ENCODE measurements around the gene ZNF132.
"Not testable (repeated sequence)": the region's sequence is repeated elsewhere in the genome, so short reads cannot be mapped to it uniquely, and the experiment has no call there.

The ZNF132 gene

DNA sequence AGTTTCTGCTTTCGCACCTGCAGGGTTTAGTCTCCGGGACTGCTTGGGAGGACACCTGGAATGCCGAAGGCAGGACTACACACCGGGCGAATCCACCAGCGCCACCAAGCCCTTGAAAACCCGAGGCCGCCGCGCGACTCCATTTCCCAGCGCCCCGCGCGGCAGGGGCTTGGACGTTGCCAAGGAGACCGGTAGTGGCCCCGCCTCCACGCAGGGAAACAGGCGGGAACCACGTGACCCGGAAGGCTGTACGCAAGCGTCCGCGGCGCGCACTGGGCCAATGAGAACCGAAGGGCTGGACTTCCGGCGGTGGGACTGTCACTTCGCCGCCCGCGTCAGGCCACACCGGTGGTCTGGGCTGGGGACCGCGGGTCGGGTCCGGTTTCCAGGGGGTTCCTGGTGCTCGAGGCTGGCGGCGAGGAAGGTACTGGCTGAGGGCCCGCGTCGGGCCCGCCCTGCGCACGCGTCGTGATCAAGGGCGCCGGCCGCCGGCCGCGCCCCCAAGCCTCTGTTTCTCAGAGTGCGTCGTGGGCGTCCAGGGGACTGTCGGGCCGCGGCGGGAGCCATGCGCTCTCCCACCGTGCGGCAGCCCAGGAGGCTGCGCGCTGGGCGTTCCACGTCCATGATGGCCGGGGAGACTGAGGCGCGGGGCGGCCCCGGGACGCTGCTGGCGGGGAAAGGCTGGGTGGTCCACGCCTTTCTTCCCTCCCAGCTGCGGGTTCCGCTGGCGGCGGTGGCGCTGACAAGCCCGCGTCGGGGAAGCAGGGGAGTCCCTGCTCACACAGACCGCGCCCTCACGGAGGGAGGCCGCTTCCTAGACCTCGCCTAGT lies 27.0 kb upstream of the ZNF132 start, which contains the start of gene ZNF324:
Gene ZNF324 (plus strand): TSS at position 321 of the 830 bp plus-strand sequence. CDS start 2,106 bp downstream, outside the sequence.
- peak; percentile 99 for DNase-seq (ENCODE audit: low spot score)

DNA sequence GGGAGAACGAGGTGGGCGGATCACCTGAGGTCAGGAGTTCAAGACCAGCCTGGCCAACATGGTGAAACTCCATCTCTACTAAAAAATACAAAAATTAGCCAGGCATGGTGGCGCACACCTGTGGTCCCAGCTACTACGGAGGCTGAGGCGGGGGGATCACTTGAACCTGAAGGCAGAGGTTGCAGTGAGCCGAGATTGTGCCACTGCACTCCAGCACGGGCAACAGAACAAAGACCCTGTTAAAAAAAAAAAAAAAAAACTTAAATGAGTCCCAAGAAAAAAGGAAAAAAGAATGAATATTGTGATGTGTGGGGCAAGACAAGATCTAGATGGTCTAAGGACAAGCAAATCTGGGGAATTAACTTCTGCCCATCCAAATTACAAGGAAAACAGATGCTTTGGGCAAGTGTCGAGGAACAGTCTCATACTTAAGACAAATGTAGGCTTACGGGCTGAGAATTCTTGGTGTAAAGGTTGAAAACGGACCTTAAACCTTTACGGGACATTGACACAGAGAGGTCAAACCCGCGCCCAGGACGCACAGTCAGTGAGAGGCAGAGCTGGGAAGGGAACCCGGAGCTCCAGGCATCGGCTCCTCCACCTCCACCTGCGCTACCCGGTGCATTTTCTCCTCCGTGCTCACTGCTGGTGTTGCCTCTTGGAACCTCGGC lies 26.3 kb upstream of the ZNF132 start:
- no peak for DNase-seq (ENCODE audit: low spot score)

DNA sequence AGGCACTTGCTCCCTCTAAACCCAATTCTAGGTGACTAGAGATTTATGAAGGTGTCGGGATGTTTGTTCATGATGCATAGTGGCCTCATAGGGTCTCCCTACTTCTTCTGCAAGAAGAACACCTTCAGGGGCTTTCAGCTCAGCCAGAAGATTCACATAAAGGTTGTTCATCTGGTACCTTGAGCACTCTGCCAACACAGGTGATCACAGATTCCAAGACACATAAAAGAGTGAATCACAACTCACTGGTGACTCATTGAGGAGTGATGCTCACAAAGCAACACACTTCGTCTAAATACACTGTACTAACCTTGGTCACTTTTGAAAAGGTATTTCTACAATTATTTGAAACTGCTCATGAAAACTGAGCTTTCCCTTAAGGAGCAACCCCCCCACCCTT lies 20.1 kb upstream of the ZNF132 start:
- DNase-seq (ENCODE audit: low spot score), result no peak

DNA sequence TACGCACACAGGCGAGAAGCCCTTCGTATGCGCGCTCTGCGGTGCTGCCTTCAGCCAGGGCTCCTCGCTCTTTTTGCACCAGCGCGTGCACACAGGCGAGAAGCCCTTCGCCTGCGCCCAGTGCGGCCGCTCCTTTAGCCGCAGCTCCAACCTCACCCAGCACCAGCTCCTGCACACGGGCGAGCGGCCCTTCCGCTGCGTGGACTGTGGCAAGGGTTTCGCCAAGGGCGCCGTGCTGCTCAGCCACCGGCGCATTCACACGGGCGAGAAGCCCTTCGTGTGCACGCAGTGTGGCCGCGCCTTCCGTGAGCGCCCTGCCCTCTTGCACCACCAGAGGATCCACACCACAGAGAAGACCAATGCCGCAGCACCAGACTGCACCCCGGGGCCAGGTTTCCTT lies 16.2 kb upstream of the ZNF132 start:
- DNase-seq (ENCODE audit: low spot score), result no peak

DNA sequence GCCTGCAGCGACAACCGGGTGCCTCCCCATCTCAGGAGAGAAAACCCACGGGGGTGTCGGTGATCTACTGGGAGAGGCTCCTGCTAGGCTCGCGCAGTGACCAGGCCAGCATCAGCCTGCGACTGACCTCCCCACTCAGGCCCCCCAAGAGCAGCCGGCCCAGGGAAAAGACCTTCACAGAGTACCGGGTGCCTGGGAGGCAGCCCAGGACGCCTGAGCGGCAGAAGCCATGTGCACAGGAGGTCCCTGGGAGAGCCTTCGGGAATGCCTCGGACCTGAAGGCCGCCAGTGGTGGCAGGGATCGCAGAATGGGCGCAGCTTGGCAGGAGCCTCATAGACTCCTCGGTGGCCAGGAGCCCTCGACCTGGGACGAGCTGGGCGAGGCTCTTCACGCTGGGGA lies 15.4 kb upstream of the ZNF132 start:
- DNase-seq (ENCODE audit: low spot score), result no peak

DNA sequence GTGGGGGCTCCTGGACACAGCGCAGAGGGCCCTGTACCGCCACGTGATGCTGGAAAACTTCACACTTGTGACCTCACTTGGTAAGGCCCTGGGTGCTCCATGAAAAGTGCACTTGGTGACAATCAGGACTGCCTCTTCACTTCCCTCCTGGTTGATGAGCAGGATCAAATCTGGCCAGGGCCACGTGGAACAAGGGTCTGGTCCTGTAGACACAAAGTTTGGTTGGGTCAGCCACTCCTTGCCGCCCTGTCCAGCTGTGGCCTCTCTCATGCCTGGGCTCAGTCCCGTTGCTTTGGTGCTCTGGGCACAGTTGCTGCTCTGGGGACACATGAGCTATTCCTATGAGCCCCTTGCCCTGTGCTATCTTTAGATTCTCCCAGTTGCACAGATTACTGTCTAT lies 13.8 kb upstream of the ZNF132 start:
- no peak for DNase-seq (ENCODE audit: low spot score)

DNA sequence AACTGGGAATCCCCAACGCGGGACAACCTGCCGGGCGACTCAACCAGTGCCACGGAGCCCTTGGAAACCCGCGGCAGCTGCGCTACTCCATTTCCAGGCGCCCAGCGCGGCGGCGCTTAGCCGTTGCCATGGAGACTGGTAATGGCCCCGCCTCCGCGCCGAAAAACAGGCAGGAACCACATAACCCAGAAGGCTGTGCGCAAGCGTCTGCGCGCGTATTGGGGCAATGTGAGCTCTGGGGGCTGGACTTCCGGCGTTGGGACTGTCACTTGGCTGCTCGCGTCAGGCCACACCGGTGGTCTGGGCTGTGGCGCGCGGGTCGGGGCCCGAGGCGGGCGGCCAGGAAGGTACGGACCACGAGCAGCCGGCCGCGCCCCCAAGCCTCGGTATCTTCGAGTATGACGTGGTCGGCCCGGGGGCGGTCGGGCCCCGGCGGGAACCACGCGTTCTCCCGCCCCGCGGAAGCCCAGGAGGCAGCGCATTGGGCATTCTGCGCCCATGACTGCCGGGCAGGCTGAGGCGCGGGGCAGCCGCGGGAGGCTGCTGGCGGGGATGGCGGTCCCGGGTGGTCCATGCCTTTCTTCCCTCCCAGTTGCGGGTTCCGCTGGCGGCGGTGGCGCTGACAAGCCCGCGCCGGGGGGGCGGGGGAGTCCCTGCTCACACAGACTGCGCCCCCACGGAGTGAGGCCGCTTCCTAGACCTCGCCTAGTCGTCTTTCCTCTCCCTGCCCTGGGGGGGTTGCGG lies 11.6 kb upstream of the ZNF132 start, which contains the start of gene ZNF324B:
Gene ZNF324B (plus strand): TSS at position 265 of the 744 bp plus-strand sequence. CDS start 2,080 bp downstream, outside the sequence.
- DNase-seq (ENCODE audit: low spot score), result peak; percentile 99

DNA sequence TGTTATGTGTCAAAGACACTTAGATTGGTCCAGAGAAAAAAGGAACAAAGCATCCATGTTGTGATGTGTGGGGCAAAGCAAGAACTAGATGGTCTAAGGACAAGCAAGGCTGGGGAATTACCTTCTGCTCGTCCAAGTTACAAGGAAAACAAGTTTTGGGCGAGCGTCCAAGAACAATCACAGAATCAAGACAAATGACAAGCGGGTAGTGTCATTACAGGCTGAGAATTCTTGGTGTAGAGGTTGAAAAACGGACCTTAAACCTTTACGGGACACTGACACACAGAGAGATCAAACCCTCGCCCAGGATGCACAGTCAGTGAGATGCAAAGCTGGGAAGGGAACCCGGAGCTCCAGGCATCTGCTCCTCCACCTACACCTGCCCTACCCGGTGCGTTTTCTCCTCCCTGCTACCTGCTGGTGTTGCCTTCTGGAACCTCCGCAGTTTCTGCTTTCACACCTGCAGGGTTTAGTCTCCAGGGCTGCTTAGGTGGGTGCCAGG lies 11.0 kb upstream of the ZNF132 start:
- no peak for DNase-seq (ENCODE audit: low spot score)

DNA sequence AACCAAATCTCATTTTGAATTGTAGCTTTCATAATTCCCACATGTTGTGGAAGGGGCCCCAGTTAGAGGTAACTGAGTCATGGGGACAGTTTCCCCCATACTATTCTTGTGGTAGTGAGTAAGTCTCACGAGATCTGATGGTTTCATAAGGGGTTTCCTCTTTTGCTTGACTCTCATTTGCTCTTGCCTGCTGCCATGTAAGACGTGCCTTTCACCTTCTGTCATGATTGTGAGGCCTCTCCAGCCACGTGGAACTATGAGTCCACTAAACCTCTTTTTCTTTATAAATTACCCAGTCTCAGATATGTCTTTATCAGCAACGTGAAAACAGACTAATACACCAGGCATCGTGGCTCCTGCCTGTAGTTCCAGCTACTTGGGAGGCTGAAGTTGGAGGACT lies 10.0 kb upstream of the ZNF132 start:
- DNase-seq (ENCODE audit: low spot score), result not testable (repeated sequence)

DNA sequence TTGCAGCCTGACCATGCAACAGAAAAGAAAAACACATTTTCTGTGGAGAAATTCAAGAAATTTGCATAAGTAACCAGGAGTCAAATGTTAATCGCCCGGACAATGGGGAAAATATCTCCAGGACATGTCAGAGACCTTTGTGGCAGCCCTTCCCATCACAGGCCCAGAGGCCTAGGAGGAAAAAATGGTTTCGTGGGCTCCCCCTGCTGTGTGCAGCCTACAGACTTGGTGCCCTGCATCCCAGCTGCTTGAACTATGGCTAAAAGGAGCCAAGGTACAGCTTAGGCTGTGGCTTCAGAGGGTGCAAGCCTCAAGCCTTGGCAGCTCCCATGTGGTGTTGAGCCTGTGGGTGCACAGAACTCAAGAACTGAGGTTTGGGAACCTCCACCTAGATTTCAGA lies 8.9 kb upstream of the ZNF132 start:
- DNase-seq (ENCODE audit: low spot score), result not testable (repeated sequence)

DNA sequence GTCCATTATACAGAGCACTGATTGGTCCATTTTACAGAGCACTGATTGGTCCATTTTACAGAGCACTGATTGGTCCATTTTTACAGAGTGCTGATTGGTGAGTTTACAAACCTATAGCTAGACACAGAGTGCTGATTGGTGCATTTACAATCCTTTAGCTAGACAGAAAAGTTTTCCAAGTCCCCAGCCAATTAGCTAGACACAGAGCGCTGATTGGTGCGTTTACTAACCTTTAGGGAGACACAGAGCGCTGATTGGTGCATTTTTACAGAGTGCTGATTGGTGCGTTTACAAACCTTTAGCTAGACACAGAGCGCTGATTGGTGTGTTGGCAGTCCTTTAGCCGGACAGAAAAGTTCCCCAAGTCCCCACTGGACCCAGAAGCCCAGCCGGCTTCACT lies 3.0 kb upstream of the ZNF132 start:
- DNase-seq (ENCODE audit: low spot score), result not testable (repeated sequence)

DNA sequence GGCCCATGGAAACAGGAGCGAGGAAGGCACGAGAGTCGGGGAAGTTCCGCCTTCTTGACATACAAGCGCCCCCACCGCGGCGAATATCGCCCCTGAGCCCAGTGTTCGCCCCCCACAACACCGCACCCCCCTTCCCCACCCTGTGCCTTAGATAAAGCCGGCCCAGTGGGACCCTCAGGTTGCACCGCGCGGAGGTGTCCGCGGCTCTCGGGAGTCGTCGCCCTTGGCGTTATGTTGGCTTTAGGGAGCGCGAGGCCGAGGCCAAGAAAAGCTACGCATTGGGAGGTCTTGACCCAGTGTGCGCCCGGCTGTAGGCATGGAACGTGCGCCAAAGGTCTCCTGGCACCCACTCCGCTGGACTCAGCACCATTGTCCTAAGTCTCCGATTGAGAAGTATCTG lies 603 bp upstream of the ZNF132 start:
- no peak for DNase-seq (ENCODE audit: low spot score)

DNA sequence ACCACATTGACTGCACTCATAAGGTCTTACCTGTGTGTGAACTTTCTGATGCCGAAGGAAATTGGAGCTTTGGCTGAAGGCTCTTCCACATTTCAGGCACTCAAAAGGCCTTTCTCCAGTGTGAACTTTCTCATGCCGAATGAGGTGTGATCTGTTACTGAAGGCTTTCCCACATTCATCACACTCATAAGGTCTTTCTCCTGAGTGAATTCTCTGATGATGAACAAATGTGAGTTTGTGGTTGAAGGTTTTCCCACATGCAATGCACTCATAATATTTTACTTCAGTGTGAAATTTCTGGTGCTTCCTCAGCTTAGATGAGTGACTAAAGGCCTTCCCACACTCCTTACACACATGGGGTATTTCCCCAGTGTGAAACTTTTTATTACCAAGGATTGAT lies 5.7 kb downstream of the ZNF132 start:
- no peak for DNase-seq (ENCODE audit: low spot score)

DNA sequence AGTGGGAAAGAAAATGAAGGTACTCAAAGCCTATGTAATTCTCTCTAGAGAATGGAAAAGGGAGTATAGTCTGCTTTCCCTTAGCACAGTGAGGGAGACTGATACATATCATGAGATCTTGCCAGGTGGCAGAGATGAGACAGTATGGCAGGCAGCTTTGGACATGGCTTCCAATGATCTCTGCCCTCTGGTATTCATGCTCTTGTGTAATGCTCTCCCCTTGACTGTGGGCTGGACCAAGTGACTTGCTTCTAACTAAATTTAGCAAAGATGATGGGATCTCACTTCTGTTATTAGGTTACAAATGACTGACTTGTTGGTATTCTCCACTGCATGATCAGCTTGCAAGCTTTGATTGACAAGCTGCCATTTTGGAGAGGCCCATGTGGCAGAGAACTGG lies 10.2 kb downstream of the ZNF132 start:
- no peak for DNase-seq (ENCODE audit: low spot score)

DNA sequence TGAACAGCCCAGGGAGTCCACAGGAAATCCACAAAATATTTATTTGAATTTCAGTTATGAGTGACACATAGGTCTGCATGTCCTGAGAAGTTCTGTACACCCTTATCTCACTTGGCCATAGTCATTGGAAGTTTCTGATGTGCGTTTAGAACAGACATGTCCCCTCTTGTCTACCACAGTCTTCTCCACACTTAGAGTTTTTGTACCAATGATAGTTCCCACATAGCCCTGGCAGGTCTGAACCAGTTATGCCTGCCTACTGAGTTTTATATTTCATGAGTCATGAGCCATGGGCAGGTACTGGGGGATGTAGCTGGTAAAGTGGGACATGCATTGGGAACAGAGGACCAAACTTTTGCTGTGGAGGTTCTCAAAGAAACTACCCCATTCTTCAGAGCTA lies 11.3 kb downstream of the ZNF132 start:
- DNase-seq (ENCODE audit: low spot score), result no peak

DNA sequence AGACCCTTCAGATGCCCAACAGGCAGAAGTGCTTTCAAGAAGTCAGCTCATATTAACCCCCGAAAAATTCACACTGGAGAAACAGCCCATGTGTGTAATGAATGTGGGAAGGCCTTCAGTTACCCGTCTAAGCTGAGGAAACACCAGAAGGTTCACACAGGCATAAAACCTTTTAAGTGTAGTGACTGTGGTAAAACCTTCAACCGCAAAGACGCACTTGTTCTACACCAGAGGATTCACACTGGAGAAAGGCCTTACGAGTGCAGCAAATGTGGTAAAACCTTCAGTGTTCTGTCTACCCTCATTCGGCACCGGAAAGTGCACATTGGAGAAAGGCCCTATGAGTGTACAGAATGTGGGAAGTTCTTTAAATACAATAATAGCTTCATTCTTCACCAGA lies 22.9 kb downstream of the ZNF132 start:
- DNase-seq (ENCODE audit: low spot score), result no peak

DNA sequence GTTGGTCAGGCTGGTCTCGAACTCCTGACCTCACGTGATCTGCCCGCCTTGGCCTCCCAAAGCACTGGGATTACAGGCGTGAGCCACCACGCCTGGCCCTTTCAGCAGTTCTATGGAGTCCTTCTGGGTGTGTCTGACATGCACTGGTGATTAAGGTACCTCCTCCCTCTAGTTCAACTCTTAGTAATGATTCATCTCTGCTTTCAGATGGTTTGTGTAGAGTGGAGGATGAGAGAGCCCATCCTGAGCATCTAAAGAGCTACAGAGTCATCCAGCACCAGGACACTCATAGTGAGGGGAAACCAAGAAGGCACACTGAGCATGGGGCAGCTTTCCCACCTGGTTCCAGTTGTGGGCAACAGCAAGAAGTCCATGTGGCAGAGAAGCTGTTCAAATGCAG lies 23.3 kb downstream of the ZNF132 start:
- DNase-seq (ENCODE audit: low spot score), result no peak

DNA sequence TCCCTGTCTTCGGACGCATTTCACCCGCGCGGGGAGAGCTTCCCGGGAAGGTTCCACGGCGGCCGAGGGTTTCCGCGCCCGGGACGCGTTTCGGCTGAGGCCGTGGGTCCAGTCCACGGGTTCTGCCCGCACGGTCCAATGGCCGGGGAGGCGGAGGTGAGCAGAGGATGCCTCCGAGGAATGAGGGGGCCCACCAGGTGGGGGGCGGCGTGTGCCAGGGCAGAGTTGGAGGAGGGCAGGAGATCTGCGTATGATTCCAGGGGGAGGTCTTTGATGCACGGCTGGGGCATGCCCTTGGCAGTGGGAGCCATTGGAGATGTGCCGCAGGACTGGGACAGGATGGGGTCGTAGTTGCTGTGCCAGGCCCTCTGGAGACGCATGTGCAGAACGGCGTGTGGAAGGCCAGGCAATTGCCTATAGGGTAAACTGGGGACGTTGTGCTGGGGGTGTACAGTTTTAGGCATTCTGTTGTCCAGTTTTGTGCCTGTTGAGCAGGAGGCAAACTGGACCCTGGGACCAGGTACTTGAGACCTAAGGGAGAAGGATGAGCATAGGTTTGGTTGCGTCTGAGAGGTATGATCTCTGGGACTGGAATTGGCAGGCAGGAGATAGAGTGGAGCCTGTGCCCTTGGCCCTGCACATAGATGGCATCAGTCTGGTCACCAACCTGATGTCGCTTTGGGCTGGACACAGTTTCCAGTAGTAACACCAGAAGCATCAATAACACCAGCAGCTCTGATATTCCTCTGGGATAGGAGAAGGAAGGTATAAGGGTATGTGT lies 30.8 kb downstream of the ZNF132 start:
- DNase-seq (ENCODE audit: low spot score), result peak; percentile 55

DNA sequence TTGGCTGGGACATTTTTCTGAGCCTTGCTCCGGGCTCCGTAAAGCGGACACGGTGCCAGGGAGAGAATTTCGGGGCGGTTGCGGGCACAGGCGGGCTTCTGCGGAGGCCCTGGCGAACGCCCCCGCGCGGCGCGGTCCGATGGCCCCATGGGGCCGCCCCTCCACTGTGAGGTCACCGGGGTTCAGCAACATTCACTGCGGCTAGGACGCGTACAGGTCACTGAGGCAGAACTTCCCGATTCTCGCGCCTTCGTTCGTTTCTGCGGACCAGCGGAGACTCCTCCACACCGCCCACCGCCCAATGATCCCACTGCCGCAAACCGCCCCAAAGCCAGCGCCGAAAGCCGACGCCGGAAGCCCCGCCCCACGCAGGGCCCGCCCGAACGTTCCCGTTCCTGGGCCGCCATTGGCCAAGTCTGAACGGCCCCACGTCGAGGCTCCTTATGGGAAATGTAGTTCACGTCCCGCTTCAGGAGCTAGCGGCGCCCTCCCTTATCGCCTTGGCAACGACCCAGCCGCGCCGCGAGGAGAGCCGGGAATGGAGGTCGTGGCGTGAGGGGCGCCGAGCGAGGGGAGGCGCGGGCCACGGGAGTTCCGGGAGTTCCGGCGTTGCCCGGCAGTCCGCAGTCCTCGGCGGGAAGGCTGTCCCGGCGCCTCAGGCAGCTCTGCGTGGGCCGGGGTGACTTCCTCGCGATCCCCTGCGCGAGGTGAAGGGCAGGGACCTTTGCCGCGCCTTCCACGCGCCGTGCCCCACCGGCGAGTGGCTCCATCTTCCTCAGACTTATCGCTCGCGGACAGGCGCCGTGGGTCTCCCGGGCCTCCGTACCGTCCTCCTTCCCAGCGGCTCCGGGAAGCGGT lies 31.6 kb downstream of the ZNF132 start, which contains the start of gene ZNF584:
Gene ZNF584 (plus strand): TSS at position 498 of the 858 bp plus-strand sequence. CDS start 499 bp downstream, outside the sequence.
- DNase-seq (ENCODE audit: low spot score), result peak; percentile 95

DNA sequence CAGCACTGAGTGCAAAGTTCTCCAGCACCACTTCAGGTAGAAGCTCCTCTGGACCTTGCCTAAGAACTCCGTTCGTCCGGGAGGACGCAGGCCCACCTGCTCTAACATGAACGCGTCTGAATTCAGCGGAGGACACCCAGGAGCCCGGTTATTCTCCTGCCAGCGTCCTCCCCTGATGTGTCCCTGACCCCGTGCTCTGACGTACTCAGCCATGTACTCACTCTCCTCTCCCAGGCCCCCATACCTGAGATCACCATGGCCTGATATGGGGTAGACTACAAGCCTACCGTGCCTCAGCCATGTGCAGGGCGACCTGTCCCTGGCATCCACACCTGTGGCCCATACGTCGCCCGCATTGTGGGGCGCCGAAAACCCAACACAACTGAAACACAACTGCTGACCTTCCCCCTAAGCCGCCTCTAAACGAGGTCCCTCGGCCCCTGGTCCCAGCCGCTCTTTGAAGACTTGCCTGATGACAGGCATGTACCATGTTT lies 32.2 kb downstream of the ZNF132 start:
- no peak for DNase-seq (ENCODE audit: low spot score)
